Retina (tissue), 1 donor: Measurements from ENCODE around the gene RAB32.
A peak's percentile ranks its signal among the peaks of the same experiment; 100 is the strongest.

Source experiments
- DNase-seq: peaks from one replicate; pipeline ENCODE4 v3.0.0-alpha.2; 2016

Gene RAB32

DNA sequence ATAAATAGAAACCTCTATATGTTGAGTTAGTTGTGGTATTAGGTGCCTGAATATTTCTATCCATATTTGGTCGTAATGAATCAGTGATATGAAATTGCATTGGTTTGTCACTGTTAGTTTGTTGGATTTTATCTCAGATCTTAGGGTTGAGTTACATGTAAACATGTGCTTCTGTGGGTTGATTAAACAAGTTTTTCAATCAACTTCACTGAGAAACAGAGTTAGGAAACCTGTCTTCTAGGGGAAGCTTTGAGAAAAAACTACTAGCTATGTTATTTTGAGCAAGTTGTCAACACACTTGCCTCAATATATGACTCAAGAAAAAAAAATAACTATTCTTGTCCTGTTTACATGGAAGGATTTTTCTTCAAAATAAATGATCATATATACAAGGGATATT lies 40.3 kb downstream of the RAB32 start:
- DNase-seq, result no peak

GRCh38 chr6:146587459-146587858 lies 43.8 kb downstream of the RAB32 start:
- DNase-seq, result no peak

DNA sequence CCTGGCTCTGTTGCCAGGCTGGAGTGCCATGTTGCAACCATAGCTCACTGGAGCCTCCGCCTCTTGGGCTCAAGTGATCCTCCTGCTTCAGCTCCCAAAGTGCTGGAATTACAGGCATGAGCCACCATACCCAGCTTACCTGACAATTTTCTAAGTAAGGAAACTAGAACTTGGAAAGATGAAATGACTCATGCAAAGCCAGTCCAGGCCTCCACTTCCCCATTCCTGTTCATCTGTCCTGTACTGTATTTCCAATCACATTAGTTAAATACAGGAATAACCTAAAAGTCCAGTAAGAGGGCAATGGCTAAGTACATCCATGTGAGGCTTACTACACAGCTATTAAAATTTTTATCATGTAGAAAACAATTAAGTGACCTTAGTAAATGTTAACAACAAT lies 46.9 kb downstream of the RAB32 start:
- no peak for DNase-seq

GRCh38 chr6:146592451-146592850 lies 48.8 kb downstream of the RAB32 start:
- no peak for DNase-seq

- no peak for DNase-seq
Observed at GRCh38 chr6:146593986-146594385, 50.4 kb downstream of the RAB32 start.

DNA sequence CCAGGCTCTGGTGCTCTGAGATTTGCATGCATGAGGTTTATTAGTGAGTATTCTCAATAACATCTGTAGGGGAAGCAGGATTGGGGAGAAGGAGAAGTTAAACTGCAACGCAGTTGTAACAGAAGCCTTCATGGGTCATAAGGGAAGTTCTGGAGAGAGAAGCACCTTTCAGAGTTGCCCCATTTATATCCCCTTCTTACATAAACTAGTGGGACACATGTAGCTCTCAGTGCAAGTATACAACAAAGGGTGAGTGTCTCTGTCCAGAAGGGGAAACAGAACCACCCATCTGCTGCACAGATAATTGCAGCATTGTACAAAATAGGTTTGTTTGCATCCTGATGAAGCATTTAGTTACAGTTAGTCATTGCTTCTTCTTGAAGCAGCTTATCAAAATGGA lies 50.9 kb downstream of the RAB32 start:
- DNase-seq, result no peak

DNA sequence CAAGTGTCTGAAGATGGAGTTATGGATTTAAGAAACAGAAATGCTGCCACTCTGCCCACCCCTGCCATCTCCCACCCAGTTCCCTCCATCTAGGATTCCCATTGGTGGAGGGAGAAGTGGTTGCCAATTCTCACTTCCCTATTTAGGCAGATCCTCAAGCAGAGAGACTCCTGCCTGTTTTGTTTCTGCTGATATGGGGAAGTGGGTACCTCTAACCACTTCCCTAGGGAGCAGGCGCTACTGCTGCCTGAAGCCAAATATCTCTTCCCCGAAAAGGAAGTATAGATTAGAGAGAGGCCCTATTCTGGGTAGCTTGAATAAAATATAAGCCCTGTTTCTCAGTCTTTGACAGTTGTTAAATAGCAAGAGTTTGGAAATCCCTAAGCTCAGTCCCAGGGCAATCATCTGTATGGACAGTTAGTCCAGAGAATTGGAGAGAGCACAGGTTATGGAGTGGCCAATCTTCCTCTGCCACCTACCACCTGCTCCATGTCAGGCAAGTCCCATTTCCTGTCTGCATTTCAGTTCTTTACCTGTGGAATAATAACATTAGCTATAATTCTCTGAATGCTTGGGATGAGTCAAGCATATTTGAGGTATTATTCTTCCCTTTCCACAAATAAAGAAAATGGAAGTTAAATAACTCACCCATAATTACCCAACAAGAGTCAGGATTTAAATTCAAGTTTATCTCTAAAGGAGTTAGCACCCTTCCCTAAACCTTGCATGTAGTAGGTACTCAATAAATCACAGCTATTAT lies 52.5 kb downstream of the RAB32 start:
- DNase-seq, result no peak

- DNase-seq, result peak; percentile 90
Observed at GRCh38 chr6:146598772-146599405, 55.3 kb downstream of the RAB32 start, which contains the start of gene ADGB. TSS of gene ADGB (plus strand) at chr6:146598972. CDS start at chr6:146599041, 69 bp downstream.

DNA sequence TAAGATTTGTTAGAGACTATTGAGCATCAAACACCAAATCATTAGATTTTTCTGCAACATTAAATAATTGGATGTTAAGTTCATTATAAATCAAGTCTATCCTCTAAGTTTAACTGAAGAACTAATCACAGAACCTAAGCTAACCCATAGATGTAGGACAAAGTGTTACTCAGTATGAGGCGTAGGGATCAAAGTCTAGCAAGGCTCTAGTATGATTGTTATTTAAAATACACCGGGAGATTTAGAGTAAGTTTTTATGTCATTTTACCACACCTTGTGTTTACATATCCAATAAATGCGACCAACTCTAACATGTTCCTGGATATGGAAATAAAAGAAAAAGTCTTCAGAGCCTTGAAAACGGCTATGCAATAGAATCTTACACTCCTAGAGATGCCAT lies 57.7 kb downstream of the RAB32 start:
- DNase-seq, result no peak

DNA sequence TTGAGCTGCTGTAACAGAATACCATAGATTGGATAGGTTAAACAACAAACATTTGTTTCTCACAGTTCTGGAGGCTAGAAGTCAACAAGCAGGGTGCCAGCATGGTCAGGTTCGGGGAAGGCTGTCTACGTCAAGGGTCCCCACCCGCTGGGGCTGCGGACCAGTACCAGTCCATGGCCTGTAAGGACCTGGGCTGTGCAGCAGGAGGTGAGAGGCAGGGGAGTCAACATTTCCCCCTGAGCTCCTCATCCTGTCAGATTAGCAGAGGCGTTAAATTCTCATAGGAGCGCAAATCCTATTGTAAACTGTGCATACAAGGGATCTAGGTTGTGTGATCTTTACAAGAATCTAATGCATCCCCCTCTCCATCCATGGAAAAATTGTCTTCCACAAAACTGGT lies 58.9 kb downstream of the RAB32 start:
- DNase-seq, result no peak
